HG02973 (cell line): ENCODE results near the gene PIM1.
"Not testable (repeated sequence)": the region's sequence is repeated elsewhere in the genome, so short reads cannot be mapped to it uniquely, and the experiment has no call there.

Experiments
- ATAC-seq: cut with Tn5 transposase; IDR thresholded peaks from one replicate; pipeline ENCODE4 v1.9.1; 2021; ENCODE audit warnings: moderate library complexity; ENCODE audit not compliant: unreplicated experiment

Gene PIM1

GRCh38 chr6:37185949-37186720 is 16.2 kb downstream of the PIM1 start:
- not testable (repeated sequence) for ATAC-seq

- ATAC-seq = no peak
Measured at GRCh38 chr6:37187321-37188022, 17.5 kb downstream of the PIM1 start.

- ATAC-seq = no peak
Measured at GRCh38 chr6:37188962-37189510, 19.1 kb downstream of the PIM1 start.

- no peak for ATAC-seq
Measured at GRCh38 chr6:37190159-37190535, 20.2 kb downstream of the PIM1 start.

GRCh38 chr6:37192666-37193065 is 22.7 kb downstream of the PIM1 start:
- ATAC-seq = no peak

- not testable (repeated sequence) for ATAC-seq
Measured at GRCh38 chr6:37194886-37195285, 24.9 kb downstream of the PIM1 start.

- ATAC-seq = not testable (repeated sequence)
Measured at GRCh38 chr6:37196451-37196850, 26.5 kb downstream of the PIM1 start.

- ATAC-seq = no peak
Measured at GRCh38 chr6:37200085-37200484, 30.1 kb downstream of the PIM1 start.

GRCh38 chr6:37201726-37202125 is 31.8 kb downstream of the PIM1 start:
- no peak for ATAC-seq

GRCh38 chr6:37202788-37203491 is 33.0 kb downstream of the PIM1 start:
- ATAC-seq = no peak

GRCh38 chr6:37204014-37204751 is 34.2 kb downstream of the PIM1 start:
- no peak for ATAC-seq

GRCh38 chr6:37205175-37205996 is 35.4 kb downstream of the PIM1 start:
- ATAC-seq = no peak

GRCh38 chr6:37205997-37206340 is 36.0 kb downstream of the PIM1 start:
- no peak for ATAC-seq

GRCh38 chr6:37206622-37207021 is 36.7 kb downstream of the PIM1 start:
- ATAC-seq = no peak

GRCh38 chr6:37207903-37208456 is 38.0 kb downstream of the PIM1 start:
- no peak for ATAC-seq

GRCh38 chr6:37208793-37209192 is 38.8 kb downstream of the PIM1 start:
- ATAC-seq = no peak

GRCh38 chr6:37209461-37210205 is 39.7 kb downstream of the PIM1 start:
- no peak for ATAC-seq

- ATAC-seq = no peak
Measured at GRCh38 chr6:37210313-37210968, 40.5 kb downstream of the PIM1 start.

- ATAC-seq = no peak
Measured at GRCh38 chr6:37212268-37212667, 42.3 kb downstream of the PIM1 start.
